RWPE2 (cell line): Measurements from ENCODE around the gene DNAJC17.

ENCODE experiments used
- ATAC-seq: fragments of 200-7000 bp; cut with Tn5 transposase; 3 replicates; pipeline ENCODE4 v1.9.1; 2021; ENCODE audit warnings: low read depth
- DNase-seq: peaks from one replicate; pipeline ENCODE4 v3.0.0-alpha.2; 2020; ENCODE audit warnings: low spot score
- H3K27ac ChIP-seq: fragments of 450-650 bp; 2 replicates; pipeline ENCODE4 v1.5.1; 2017; ENCODE audit warnings: mild to moderate bottlenecking; ENCODE audit not compliant: poor library complexity, severe bottlenecking
- H3K27me3 ChIP-seq: fragments of 250-450 bp; sonication (Bioruptor Pico); 2 replicates; pipeline ENCODE4 v1.5.1; 2021; ENCODE audit warnings: mild to moderate bottlenecking, moderate library complexity; ENCODE audit not compliant: insufficient read depth, poor library complexity, severe bottlenecking
- H3K36me3 ChIP-seq: fragments of 250-450 bp; sonication (Bioruptor Pico); 2 replicates; pipeline ENCODE4 v1.5.1; 2020; ENCODE audit warnings: low read depth, mild to moderate bottlenecking, moderate library complexity
- H3K4me1 ChIP-seq: fragments of 250-450 bp; sonication (Bioruptor Pico); 2 replicates; pipeline ENCODE4 v1.5.1; 2021; ENCODE audit warnings: mild to moderate bottlenecking, moderate library complexity; ENCODE audit not compliant: insufficient read depth, poor library complexity, severe bottlenecking
- H3K4me3 ChIP-seq: fragments of 250-450 bp; sonication (Bioruptor Pico); 2 replicates; pipeline ENCODE4 v1.5.1; 2021; ENCODE audit warnings: mild to moderate bottlenecking, moderate library complexity; ENCODE audit not compliant: severe bottlenecking
- H3K9me3 ChIP-seq: fragments of 250-450 bp; sonication (Bioruptor Pico); 2 replicates; pipeline ENCODE4 v1.5.1; 2021; ENCODE audit warnings: mild to moderate bottlenecking, moderate library complexity; ENCODE audit not compliant: severe bottlenecking
- TF ChIP-seq, protein P1 (sequence below): fragments of 450-650 bp; IDR thresholded peaks from one replicate; pipeline ENCODE4 v1.5.1; 2017; ENCODE audit warnings: mild to moderate bottlenecking, moderate library complexity; ENCODE audit not compliant: poor library complexity, severe bottlenecking

DNAJC17 gene

GRCh38 chr15:40766906-40767837 lies 40.1 kb downstream of the DNAJC17 start:
- no peaks in the 10 kb centered on the region for H3K9me3 ChIP-seq
- 0 out of 2 replicates have a peak, but pooled peaks cover 7% of the 10 kb centered on the region for H3K36me3 ChIP-seq
- H3K4me3 ChIP-seq: no peak overlapping the region
- peak overlapping the region; percentile 92 for H3K27ac ChIP-seq
- TF ChIP-seq, protein P1, sequence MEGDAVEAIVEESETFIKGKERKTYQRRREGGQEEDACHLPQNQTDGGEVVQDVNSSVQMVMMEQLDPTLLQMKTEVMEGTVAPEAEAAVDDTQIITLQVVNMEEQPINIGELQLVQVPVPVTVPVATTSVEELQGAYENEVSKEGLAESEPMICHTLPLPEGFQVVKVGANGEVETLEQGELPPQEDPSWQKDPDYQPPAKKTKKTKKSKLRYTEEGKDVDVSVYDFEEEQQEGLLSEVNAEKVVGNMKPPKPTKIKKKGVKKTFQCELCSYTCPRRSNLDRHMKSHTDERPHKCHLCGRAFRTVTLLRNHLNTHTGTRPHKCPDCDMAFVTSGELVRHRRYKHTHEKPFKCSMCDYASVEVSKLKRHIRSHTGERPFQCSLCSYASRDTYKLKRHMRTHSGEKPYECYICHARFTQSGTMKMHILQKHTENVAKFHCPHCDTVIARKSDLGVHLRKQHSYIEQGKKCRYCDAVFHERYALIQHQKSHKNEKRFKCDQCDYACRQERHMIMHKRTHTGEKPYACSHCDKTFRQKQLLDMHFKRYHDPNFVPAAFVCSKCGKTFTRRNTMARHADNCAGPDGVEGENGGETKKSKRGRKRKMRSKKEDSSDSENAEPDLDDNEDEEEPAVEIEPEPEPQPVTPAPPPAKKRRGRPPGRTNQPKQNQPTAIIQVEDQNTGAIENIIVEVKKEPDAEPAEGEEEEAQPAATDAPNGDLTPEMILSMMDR: no peak
- DNase-seq (peak; percentile 90), ATAC-seq (peak; percentile 28)
- H3K27me3 ChIP-seq: no peaks in the 10 kb centered on the region
- peaks cover 58% of the 10 kb centered on the region for H3K4me1 ChIP-seq

- H3K4me3 ChIP-seq: no peak overlapping the region
- no peaks in the 10 kb centered on the region for H3K9me3 ChIP-seq
- no peaks in the 10 kb centered on the region for H3K27me3 ChIP-seq
- H3K27ac ChIP-seq: peak overlapping the region; percentile 92
- DNase-seq: no peak
- TF ChIP-seq, protein P1: no peak
- 0 out of 2 replicates have a peak, but pooled peaks cover 5% of the 10 kb centered on the region for H3K36me3 ChIP-seq
- ATAC-seq: no peak
- peaks cover 58% of the 10 kb centered on the region for H3K4me1 ChIP-seq
These were observed 41.0 kb downstream of the DNAJC17 start for GRCh38 chr15:40766194-40766815.

DNA sequence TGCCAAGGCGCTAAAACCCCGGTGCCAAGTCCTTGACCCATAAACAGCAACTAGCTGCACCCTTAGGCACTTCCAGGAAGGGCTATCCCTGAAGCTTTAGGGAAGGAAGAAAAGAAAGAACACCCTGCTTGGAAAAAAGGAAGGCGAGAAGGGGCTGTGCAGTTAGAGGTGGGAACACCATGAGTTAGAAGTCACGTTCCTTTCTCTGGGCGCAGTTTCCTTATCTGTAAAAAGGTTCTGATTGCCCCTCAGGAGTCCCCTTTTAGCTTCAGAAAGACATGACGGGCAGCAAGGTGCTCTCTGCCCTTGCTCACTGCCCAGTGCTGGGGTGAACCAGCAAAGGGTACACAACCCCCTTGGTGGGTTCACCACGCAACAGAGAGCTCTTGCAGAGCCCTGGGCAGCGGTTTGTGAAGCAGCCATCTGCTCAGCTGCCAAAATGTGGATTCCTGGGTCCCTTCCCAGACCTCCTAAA lies 42.6 kb downstream of the DNAJC17 start:
- TF ChIP-seq, protein P1: no peak
- peaks cover 48% of the 10 kb centered on the region for H3K4me1 ChIP-seq
- H3K36me3 ChIP-seq: 0 out of 2 replicates have a peak, but pooled peaks cover 5% of the 10 kb centered on the region
- H3K27ac ChIP-seq: peak overlapping the region; percentile 92
- DNase-seq (no peak), ATAC-seq (no peak)
- no peaks in the 10 kb centered on the region for H3K27me3 ChIP-seq
- peak overlapping the region; percentile 31 for H3K4me3 ChIP-seq
- H3K9me3 ChIP-seq: no peaks in the 10 kb centered on the region

- DNase-seq (peak; percentile 92), ATAC-seq (peak; percentile 54)
- TF ChIP-seq, protein P1: peak; percentile 67
- H3K36me3 ChIP-seq: 0 out of 2 replicates have a peak, but pooled peaks cover 5% of the 10 kb centered on the region
- peak within 1 kb of the TSS; percentile 92 for H3K27ac ChIP-seq
- peaks cover 45% of the 10 kb centered on the region for H3K4me1 ChIP-seq
- H3K9me3 ChIP-seq: no peaks in the 10 kb centered on the region
- H3K27me3 ChIP-seq: no peaks in the 10 kb centered on the region
- H3K4me3 ChIP-seq: peak within 1 kb of the TSS; percentile 31
These were observed 43.3 kb downstream of the DNAJC17 start, which contains the start of gene GCHFR for GRCh38 chr15:40763801-40764628. TSS of gene GCHFR (plus strand) at chr15:40764068. CDS start at chr15:40764181, 113 bp downstream.
